Measurements from ENCODE around the gene DBNDD1.

The DBNDD1 gene

GRCh38 chr16:90046971-90047713 is 27.9 kb upstream of the DBNDD1 start:
- no peak for TF ChIP-seq REST (IDR thresholded peaks at IDR 0.05; ENCODE audit: insufficient read depth in 1 of 2, low read depth in 2 of 2, low read length in 2 of 2)
- TF ChIP-seq FOXP2 (optimal IDR thresholded peaks at IDR 0.05; ENCODE audit: borderline replicate concordance, extremely low read depth, extremely low read length, insufficient read depth) = no peak

GRCh38 chr16:90046122-90046970 is 27.1 kb upstream of the DBNDD1 start:
- TF ChIP-seq REST (IDR thresholded peaks at IDR 0.05; ENCODE audit: insufficient read depth in 1 of 2, low read depth in 2 of 2, low read length in 2 of 2) (no peak), FOXP2 (optimal IDR thresholded peaks at IDR 0.05; ENCODE audit: borderline replicate concordance, extremely low read depth, extremely low read length, insufficient read depth) (no peak), POLR2AphosphoS5 (IDR thresholded peaks at IDR 0.05; ENCODE audit: low read depth, low read length) (no peak), SIN3A (IDR thresholded peaks at IDR 0.05; ENCODE audit: borderline replicate concordance, insufficient read depth, low read length) (no peak), TAF1 (IDR thresholded peaks at IDR 0.05; ENCODE audit: borderline replicate concordance, insufficient read depth, low read length) (no peak)

GRCh38 chr16:90044111-90044551 is 24.9 kb upstream of the DBNDD1 start:
- TF ChIP-seq FOXP2 (optimal IDR thresholded peaks at IDR 0.05; ENCODE audit: borderline replicate concordance, extremely low read depth, extremely low read length, insufficient read depth) (no peak), REST (IDR thresholded peaks at IDR 0.05; ENCODE audit: insufficient read depth in 1 of 2, low read depth in 2 of 2, low read length in 2 of 2) (no peak), SIN3A (IDR thresholded peaks at IDR 0.05; ENCODE audit: borderline replicate concordance, insufficient read depth, low read length) (no peak), TAF1 (IDR thresholded peaks at IDR 0.05; ENCODE audit: borderline replicate concordance, insufficient read depth, low read length) (no peak)

- TF ChIP-seq REST (IDR thresholded peaks at IDR 0.05; ENCODE audit: insufficient read depth in 1 of 2, low read depth in 2 of 2, low read length in 2 of 2) = no peak
Observed at GRCh38 chr16:90043526-90043925, 24.3 kb upstream of the DBNDD1 start.

Data from PFSK-1 (cell line).